ENCODE data around the gene TEX9.

DNA sequence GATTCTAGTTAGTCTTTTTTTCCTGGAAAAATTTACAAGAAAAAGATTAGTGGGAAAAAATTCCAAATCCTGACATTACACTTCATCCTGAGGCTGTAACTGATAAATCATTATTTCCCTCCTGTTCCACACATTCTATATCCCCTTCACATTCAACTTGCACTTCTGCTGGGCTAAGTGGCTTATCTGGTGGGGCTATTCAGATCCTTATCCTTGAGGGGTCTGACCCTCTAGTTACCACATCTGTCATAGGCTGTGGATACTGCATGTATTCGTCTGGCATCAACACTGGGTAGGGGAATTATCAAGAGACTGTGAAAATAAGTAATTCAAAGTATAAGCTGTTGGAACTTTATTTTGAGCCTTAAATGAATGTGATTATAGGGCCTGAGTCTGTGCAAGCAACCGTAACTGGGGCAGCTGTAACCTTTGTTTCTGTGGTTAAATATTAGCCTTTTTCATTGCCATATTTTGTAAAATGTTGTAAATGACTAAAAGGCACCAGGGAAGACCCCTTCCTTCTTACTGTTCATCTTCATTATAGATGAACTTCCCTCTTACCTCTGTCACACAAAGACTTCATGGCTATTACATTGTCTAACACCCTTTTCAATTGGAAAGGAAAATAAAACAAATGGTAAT lies 28.0 kb upstream of the TEX9 start:
- TF ChIP-seq POLR2A (IDR thresholded peaks at IDR 0.05; ENCODE audit: low read length) (no peak), GATA1 (IDR thresholded peaks at IDR 0.05; ENCODE audit: low read depth, low read length) (no peak)

All from erythroblast (primary cell).